Right renal pelvis (tissue), 4 donors: ENCODE measurements around the gene MICU1. TPM values are rescaled to one million over a fixed set of nuclear protein-coding genes. Genes with fewer than 3 reads are reported as not detected.

Experiments used
- DNase-seq, 4 donors: peaks; one replicate each; pipeline ENCODE4 v3.0.0-alpha.2; 2013; ENCODE audit warnings: low read depth in 4 of 4, low spot score in 3 of 4, missing footprints in 1 of 4
- polyA plus RNA-seq, 4 donors: library from polyadenylated mRNA; unstranded; fragments of 120-200 nt; gene quantifications; one replicate each; pipeline ENCODE4 v1.2.1, GENCODE V29; 2013; ENCODE audit not compliant: insufficient read length in 4 of 4

MICU1 gene
- polyA plus RNA-seq, 4 donors: 83.3 to 94.7 (median 87.4) TPM

DNA sequence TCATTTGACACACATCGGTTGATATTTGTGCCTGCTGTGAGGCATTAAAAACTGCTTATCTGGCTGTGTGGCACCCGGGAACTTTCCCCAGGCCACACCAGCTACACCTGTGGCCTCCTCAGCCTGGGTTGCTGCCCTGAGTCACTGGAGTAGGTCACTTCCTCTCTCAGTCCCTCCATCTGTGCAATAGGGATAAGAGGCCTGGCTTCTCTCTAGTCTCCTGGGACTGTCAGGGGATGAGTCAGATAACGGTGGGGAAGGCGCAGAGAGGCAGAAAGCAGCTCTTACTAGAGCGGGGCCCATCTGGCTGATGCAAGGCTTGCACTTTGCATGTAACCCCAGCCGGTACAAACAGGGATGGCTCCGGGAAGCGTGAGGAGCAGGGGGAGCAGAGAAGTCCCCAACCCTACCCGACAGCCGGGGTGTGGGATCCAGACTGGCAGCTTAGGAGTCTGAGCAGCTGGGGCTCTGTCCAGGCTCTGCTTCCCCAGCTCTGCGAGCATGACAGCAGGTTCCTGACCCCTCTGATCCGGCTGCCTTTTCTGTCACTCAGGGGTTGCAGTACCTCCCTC lies 305.1 kb downstream of the MICU1 start:
- DNase-seq: no peak

DNA sequence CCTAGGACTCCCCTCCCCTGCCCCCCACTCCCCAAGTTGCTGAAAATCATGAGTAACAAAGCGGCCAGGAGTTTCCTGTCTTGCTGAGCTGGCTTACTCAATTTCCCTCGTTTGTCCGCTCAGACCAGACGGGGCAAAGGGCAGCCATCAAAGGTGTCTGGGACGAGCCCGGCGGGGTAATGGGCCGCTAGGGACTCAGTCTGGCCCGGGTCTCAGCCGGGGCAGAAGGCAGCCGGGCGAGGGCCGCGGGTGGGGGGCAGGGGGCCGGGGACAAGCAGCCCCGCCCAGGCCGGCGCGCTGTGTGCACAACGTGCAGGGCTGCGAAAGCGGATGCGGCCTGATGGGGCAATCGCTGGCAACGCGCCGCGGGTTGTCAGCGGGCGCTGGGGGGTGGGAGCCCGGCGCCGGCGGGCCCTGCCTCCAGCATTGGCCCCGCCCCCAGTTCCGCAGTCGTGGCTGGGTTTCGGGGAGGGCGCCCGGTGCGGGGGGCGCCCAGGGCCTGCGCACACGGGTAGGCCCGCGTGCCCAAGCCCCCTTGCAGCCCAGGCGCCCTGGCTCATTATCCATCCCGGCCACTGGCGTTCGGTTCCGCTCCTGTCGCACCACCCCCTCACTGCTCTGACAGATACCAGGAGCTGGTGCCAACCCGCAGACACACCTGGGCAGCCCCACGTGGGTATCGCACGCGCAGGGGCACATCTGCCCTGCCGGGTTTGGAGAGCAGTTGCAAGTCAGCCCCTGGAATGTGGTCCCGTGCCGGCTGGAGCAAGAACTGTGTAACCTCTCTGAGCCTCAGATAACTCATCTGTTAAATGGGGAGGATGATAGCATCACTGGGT lies 306.2 kb downstream of the MICU1 start:
- DNase-seq: no peak

DNA sequence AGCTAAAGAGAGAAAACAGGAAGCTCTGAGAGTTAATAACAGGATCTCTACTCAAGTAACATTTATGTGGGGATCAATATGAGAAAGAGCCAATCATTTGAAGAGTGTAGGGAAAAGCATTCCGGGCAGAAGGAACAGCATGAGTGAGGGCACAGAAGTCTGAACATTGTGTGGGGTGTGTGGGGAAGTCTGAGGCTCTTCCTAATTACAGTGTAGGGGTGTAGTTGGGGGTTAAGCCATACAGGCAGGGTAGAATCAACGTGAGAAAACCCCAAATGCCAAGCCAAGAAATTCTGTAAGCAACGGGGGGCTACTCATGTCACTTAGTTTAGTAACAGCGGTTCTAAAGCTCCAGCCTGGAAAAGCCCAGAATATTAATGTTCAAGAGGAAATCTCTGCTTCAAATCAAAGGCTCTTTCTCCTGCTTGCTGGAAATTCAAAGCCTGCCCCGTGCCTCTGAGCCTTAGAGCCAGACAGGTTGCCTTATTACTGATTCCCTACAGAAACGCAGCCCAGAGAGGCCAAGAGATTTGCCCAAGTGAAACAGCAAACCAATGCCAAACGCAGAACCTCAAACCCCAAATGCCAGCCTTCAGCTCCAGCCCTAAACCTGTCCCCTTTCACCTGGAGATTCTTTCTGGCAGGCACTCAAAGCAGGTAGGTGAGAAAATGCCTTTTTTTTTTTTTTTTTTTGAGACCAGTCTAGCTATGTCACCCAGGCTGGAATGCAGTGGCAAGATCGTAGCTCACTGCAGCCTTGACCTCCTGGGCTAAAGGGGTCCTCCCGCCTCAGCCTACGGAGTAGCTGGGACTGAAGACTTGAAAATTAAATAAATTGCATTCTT lies 307.2 kb downstream of the MICU1 start:
- DNase-seq: no peak

Other genes starting within 250 kb of the MICU1 start
- gene MCU, start 66.1 kb upstream of the MICU1 start, polyA plus RNA-seq: 10 to 100 TPM; 41.0 to 47.5 (median 44.8) TPM